Kidney tubule cell (primary cell): ENCODE measurements around the gene EPN2.

Experiments
- DNase-seq: peaks from one replicate; pipeline ENCODE4 v3.0.0-alpha.2; 2018; ENCODE audit warnings: low spot score

Gene EPN2

DNA sequence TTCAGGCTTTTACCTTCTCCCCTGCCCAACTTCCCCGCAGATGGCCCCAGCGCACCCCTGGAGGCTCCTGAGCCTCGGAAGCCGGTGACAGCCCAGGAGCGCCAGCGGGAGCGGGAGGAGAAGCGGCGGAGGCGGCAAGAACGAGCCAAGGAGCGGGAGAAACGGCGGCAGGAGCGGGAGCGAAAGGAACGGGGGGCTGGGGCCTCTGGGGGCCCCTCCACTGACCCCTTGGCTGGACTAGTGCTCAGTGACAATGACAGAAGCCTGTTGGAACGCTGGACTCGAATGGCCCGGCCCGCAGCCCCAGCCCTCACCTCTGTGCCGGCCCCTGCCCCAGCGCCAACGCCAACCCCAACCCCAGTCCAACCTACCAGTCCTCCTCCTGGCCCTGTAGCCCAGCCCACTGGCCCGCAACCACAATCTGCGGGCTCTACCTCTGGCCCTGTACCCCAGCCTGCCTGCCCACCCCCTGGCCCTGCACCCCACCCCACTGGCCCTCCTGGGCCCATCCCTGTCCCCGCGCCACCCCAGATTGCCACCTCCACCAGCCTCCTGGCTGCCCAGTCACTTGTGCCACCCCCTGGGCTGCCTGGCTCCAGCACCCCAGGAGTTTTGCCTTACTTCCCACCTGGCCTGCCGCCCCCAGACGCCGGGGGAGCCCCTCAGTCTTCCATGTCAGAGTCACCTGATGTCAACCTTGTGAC is 144.7 kb downstream of the EPN2 start:
- DNase-seq, result no peak

GRCh38 chr17:19382531-19383444 is 145.6 kb downstream of the EPN2 start:
- no peak for DNase-seq

DNA sequence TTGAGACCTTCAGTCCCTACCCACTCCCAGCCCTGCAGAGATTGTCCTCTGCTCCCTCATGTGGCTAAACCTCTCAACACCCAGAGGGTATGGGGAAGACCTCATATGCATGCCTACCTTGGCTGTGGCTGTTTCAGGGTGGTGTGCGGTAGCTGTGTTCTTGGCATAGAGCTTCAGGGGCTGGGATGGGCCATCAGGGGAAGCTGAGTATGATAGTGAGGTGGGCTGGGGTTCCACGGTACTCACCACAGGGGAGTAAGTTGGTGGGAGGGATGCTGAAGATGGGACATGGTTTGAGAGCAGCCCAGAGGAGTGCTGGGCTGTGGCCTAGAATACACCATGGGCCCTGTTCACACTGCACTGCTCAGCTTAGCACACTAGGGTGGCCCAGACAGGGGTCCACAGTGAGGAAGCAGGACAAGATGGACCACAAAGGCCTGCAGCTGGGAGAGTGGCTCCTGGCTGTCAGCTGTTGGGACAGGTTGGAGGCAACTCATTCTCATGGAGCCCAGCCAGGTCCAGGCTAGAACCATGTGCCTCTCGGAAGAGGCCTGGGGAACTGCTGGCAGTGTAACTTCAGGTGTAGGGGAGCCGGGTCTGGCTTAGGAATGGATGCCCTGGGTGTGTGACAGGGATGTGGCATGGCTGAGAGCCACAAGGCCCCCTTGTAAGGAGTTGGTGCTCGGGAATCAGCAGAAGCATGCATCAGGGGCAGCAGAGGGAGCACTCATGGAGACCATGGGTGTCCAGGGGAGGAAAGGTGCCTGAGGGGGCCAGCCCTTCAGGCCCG is 146.7 kb downstream of the EPN2 start:
- no peak for DNase-seq

GRCh38 chr17:19384723-19385391 is 147.7 kb downstream of the EPN2 start:
- DNase-seq, result no peak

DNA sequence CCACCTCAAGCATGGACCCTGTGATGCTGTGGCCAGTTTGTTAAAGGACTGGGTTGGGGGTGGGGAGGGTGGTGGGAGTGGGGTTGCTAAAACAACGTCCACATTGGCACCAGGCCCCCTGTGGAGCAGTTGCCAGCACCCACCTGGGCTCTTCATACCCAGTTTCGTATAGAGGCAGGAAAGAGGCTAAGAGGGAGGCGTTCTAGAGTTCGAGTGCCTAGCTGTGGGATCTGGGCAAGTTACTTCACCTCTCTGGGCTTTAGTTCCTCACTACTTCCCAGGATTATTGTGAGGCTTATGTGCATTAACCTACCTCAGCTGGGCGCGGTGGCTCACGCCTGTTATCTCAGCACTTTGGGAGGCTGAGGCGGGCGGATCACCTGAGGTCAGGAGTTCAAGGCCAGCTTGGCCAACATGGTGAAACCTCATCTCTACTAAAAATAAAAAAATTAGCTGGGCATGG is 148.4 kb downstream of the EPN2 start:
- DNase-seq, result no peak
